ENCODE results near the gene CD59. TPM values are rescaled to one million over a fixed set of nuclear protein-coding genes. Genes with fewer than 3 reads are reported as not detected.

CD59 gene
- total RNA-seq, 2 donors from 2014 or later = 368 to 529 TPM

- no peak for ATAC-seq (ENCODE audit: insufficient number of reproducible peaks, low FRiP score, low read depth)
- H3K27ac ChIP-seq = no peak overlapping the region
- no peaks in the 10 kb centered on the region for H3K27me3 ChIP-seq (replicated peaks; ENCODE audit: insufficient read depth)
- DNase-seq (ENCODE audit: low spot score) = no peak
- H3K4me1 ChIP-seq (ENCODE audit: control insufficient read depth in 1 of 2, low read depth in 2 of 2) = no peaks in the 10 kb centered on the region
- H3K4me3 ChIP-seq = no peak overlapping the region
- no peaks in the 10 kb centered on the region for H3K9me3 ChIP-seq
- H3K36me3 ChIP-seq = no peaks in the 10 kb centered on the region
- no peak for TF ChIP-seq CTCF (IDR thresholded peaks at IDR 0.05)
Observed at GRCh38 chr11:33658195-33658900, 77.9 kb downstream of the CD59 start.

GRCh38 chr11:33657757-33658156 lies 78.5 kb downstream of the CD59 start:
- Histone ChIP-seq H3K27me3 (replicated peaks; ENCODE audit: insufficient read depth) (no peaks in the 10 kb centered on the region), H3K4me3 (no peak overlapping the region), H3K4me1 (ENCODE audit: control insufficient read depth in 1 of 2, low read depth in 2 of 2) (peaks cover 0 to under 1% of the 10 kb centered on the region in 2 donors), H3K27ac (no peak overlapping the region), H3K36me3 (no peaks in the 10 kb centered on the region), H3K9me3 (no peaks in the 10 kb centered on the region)
- TF ChIP-seq CTCF (IDR thresholded peaks at IDR 0.05) = no peak
- DNase-seq (ENCODE audit: low spot score) (no peak), ATAC-seq (ENCODE audit: insufficient number of reproducible peaks, low FRiP score, low read depth) (no peak)

- Histone ChIP-seq H3K4me1 (ENCODE audit: control insufficient read depth in 1 of 2, low read depth in 2 of 2) (peaks cover 0 to 10% of the 10 kb centered on the region in 2 donors), H3K4me3 (no peak overlapping the region), H3K9me3 (no peaks in the 10 kb centered on the region), H3K27me3 (replicated peaks; ENCODE audit: insufficient read depth) (no peaks in the 10 kb centered on the region), H3K36me3 (no peaks in the 10 kb centered on the region), H3K27ac (no peak overlapping the region)
- ATAC-seq (ENCODE audit: insufficient number of reproducible peaks, low FRiP score, low read depth) (no peak), DNase-seq (ENCODE audit: low spot score) (no peak)
- TF ChIP-seq CTCF (IDR thresholded peaks at IDR 0.05) = no peak
Observed at GRCh38 chr11:33656768-33657167, 79.5 kb downstream of the CD59 start.

- Histone ChIP-seq H3K4me3 (no peak overlapping the region), H3K4me1 (ENCODE audit: control insufficient read depth in 1 of 2, low read depth in 2 of 2) (peaks cover 0 to 10% of the 10 kb centered on the region in 2 donors), H3K9me3 (no peaks in the 10 kb centered on the region), H3K27me3 (replicated peaks; ENCODE audit: insufficient read depth) (no peaks in the 10 kb centered on the region), H3K36me3 (no peaks in the 10 kb centered on the region), H3K27ac (no peak overlapping the region)
- TF ChIP-seq CTCF (IDR thresholded peaks at IDR 0.05) = no peak
- DNase-seq (ENCODE audit: low spot score) (no peak), ATAC-seq (ENCODE audit: insufficient number of reproducible peaks, low FRiP score, low read depth) (no peak)
Observed at GRCh38 chr11:33655842-33656600, 80.2 kb downstream of the CD59 start.

DNA sequence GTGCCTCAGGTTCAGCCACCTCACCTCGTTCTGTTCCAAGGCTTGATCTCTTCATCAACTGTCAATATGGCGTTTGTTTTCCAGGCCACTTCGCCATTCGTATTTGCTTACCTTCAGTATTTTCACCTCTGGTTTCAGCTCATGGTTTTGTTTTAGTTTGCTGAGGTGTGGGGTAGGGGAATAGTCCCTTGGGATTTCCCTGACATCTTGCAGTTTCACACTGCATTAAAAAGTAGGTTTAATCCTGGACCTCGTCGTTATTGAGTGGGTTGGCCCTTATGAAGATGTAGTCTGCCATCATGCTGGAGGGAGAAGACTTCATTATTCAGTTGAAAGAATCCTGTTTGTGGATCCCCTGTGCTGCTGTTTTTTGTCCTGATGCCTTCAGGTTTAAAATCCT lies 81.6 kb downstream of the CD59 start:
- Histone ChIP-seq H3K27me3 (replicated peaks; ENCODE audit: insufficient read depth) (no peaks in the 10 kb centered on the region), H3K36me3 (no peaks in the 10 kb centered on the region), H3K27ac (no peak overlapping the region), H3K4me1 (ENCODE audit: control insufficient read depth in 1 of 2, low read depth in 2 of 2) (peaks cover 0 to 10% of the 10 kb centered on the region in 2 donors), H3K4me3 (no peak overlapping the region), H3K9me3 (no peaks in the 10 kb centered on the region)
- no peak for DNase-seq (ENCODE audit: low spot score)
- ATAC-seq (ENCODE audit: insufficient number of reproducible peaks, low FRiP score, low read depth) = no peak
- TF ChIP-seq CTCF (IDR thresholded peaks at IDR 0.05) = no peak
